Erythroblast (primary cell): ENCODE measurements around the gene NEU2.

Experiments
- GATA1 ChIP-seq: IDR thresholded peaks from 2 replicates; pipeline ENCODE4 v1.6.1; 2011; ENCODE audit warnings: low read depth, mild to moderate bottlenecking, control low read depth, low read length, moderate library complexity
- POLR2A ChIP-seq: IDR thresholded peaks from 2 replicates; pipeline ENCODE4 v1.6.1; 2011; ENCODE audit warnings: mild to moderate bottlenecking, low read length

GRCh38 chr2:233051241-233052149 lies 19.0 kb downstream of the NEU2 start:
- no peak for TF ChIP-seq POLR2A
- TF ChIP-seq GATA1: no peak
